GM13977 (cell line): ENCODE measurements around the gene RGS7.

Experiments
- DNase-seq: peaks from one replicate; pipeline ENCODE4 v3.0.0; 2012; ENCODE audit warnings: low spot score
- in situ Hi-C: fragments of 300-500 bp; cut with MboI; formaldehyde crosslinking; loops from one replicate; pipeline ENCODE4 v1.12.0; 2022; ENCODE audit warnings: low sequenced_read_pairs, low pct_unique_long_range_greater_than_20kb, mixed read lengths, inconsistent platforms; ENCODE audit not compliant: unreplicated experiment
- TF ChIP-seq, protein P1 (sequence below): IDR thresholded peaks from 2 replicates; pipeline ENCODE4 v1.5.1; 2012; ENCODE audit warnings: mild to moderate bottlenecking, control low read depth; ENCODE audit not compliant: insufficient read depth; ENCODE audit errors: extremely low read depth, missing control alignments

The RGS7 gene

DNA sequence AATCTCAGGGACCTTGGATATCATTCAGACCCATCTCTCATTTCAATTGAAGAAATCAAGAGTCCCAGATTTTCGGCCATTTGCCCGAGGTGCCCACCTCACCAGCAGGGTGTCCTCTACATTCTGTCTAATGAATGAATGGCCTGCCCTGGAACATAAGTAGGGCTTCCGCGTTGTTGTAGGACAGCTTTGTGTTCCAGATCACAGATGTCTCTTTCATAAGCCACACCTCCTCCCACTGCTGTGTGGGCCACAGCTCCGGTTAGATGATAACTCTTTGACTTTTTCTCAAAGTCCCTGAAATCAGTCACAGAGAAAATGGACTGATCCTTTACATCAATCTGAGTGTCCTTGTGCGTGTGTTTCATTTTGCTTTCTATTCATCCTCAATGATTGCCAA is 144.4 kb downstream of the RGS7 start:
- in situ Hi-C loops: no loop called here
- TF ChIP-seq, protein P1, sequence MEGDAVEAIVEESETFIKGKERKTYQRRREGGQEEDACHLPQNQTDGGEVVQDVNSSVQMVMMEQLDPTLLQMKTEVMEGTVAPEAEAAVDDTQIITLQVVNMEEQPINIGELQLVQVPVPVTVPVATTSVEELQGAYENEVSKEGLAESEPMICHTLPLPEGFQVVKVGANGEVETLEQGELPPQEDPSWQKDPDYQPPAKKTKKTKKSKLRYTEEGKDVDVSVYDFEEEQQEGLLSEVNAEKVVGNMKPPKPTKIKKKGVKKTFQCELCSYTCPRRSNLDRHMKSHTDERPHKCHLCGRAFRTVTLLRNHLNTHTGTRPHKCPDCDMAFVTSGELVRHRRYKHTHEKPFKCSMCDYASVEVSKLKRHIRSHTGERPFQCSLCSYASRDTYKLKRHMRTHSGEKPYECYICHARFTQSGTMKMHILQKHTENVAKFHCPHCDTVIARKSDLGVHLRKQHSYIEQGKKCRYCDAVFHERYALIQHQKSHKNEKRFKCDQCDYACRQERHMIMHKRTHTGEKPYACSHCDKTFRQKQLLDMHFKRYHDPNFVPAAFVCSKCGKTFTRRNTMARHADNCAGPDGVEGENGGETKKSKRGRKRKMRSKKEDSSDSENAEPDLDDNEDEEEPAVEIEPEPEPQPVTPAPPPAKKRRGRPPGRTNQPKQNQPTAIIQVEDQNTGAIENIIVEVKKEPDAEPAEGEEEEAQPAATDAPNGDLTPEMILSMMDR: no peak
- no peak for DNase-seq

DNA sequence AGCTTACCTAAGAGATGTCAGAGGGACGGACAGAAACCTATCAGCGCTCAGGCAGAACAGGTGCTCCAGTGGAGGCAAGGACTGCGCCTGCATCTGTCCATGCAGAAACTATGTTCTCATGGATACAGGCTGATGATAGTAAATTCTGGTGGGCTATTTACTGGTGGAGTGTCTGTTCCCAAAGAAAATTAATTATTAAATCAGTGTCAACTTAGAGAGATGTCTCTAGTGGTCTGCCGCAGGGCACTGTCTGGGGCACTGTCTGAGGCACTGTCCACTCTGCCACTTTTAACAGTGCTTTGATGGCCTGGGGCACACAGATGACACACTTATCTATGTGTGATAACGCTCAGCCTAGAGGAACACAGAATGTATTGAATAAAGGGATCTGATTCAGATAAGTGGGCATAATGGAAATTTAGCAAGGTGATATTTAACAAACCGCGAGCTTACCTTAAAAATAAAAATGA is 148.1 kb downstream of the RGS7 start:
- in situ Hi-C loops: no loop called here
- TF ChIP-seq, protein P1: no peak
- no peak for DNase-seq

DNA sequence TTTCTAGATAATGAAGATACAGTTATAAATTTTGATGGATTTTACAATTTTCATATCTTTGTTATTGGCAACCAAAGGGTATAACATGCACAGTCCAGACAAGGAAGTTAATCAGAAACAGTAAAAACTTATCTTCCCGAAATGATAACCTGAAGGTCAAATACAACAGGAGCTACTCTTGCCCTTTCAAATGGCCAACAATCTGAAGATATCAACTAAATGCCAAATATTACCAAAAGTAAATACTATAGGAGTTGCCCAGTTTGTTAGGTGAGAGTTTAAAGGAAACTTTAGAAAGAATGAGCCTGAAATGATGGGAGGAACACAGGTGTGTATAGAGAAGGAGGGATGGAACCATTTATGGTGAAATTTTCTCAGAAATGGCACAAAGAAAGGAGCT is 153.2 kb downstream of the RGS7 start:
- no peak for DNase-seq
- TF ChIP-seq, protein P1: no peak
- in situ Hi-C loops: no loop called here

DNA sequence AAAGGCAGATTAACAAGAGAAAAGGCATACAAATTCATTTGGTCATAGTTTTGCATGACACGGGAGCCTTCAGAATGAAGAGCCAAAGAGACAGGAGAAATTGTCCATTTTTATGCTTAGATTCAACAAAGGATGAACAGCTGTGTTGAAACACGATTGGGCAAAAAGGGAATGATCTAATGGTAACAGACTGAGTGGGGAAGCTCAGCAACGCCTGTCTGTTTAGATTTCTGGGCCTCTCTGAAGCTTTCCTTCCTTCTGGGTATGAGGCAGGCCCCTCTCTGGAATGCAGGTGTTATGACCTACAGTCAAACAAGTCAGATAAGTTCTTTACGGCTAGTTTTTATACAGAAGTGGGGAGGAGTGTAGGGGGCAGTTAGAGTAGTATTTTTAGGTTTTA is 154.6 kb downstream of the RGS7 start:
- TF ChIP-seq, protein P1: no peak
- DNase-seq: no peak
- in situ Hi-C loops: no loop called here

DNA sequence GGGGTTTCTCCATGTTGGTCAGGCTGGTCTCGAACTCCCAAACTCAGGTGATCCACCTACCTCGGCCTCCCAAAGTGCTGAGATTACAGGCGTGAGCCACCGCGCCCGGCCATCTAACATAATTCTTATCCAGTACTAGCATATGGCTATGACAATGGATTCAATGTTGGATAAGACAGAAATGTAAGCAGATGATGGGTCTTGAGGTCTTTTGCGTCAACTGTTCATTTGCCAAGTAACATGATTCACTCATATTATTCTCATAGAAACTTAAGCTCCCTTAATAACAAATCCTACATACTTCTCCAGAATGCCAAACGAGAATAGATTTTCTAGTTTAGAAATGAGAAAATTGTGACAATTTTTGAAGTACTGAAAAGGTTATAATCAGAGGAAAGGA is 170.3 kb downstream of the RGS7 start:
- TF ChIP-seq, protein P1: no peak
- DNase-seq: no peak
- in situ Hi-C loops: no loop called here

DNA sequence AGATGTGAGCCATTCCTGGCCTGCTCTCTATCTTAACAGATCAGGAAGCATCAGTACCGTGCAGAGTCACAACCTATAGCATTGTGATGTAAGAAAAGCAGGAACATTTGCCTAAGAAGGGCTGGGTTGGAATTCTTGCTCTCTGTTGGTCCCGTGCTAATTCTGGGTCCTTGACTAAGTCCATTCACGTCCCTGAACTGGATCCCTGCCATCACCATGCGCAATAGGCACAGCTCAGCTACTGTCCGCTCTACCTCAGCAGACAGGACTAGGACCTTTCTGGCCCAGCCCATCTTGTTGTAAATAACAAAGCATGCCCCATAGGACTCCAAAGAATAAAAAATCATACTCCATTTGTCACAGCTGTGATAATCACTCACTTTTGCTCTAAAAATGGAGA is 175.0 kb downstream of the RGS7 start:
- no peak for DNase-seq
- TF ChIP-seq, protein P1: no peak
- in situ Hi-C loops: no loop called here

DNA sequence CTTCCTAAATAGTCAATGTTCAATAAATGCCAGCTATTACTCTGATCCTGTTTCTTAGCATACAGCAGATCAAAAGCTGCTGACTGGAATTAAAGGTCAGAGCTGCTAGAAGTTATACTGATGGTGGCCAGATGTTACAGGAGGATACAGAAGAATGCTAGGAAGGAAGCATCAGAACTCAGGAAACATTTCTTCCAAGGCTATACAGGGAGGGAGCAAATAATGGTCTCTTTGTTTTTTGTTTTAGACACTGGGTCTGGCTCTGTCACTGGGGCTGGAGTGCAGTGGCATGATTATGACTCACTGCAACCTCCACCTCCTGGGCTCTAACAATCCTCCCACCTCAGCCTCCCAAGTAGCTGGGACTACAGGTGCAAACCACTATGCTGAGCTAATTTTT is 175.5 kb downstream of the RGS7 start:
- TF ChIP-seq, protein P1: no peak
- in situ Hi-C loops: no loop called here
- DNase-seq: no peak
